Measurements from ENCODE around the gene MPRIP.

The MPRIP gene

GRCh38 chr17:17206913-17207335 is 164.7 kb downstream of the MPRIP start:
- no peak for DNase-seq (ENCODE audit: low read depth)

GRCh38 chr17:17207998-17208397 is 165.7 kb downstream of the MPRIP start:
- DNase-seq (ENCODE audit: low read depth): no peak

GRCh38 chr17:17213775-17214174 is 171.5 kb downstream of the MPRIP start:
- no peak for DNase-seq (ENCODE audit: low read depth)

GRCh38 chr17:17214646-17215436 is 172.6 kb downstream of the MPRIP start:
- DNase-seq (ENCODE audit: low read depth): no peak

- DNase-seq (ENCODE audit: low read depth): no peak
Observed at GRCh38 chr17:17215575-17215974, 173.3 kb downstream of the MPRIP start.

- no peak for DNase-seq (ENCODE audit: low read depth)
Observed at GRCh38 chr17:17216236-17216635, 174.0 kb downstream of the MPRIP start.

- no peak for DNase-seq (ENCODE audit: low read depth)
Observed at GRCh38 chr17:17216776-17217175, 174.5 kb downstream of the MPRIP start.

GRCh38 chr17:17217995-17218394 is 175.7 kb downstream of the MPRIP start:
- no peak for DNase-seq (ENCODE audit: low read depth)

GRCh38 chr17:17220529-17220928 is 178.3 kb downstream of the MPRIP start:
- DNase-seq (ENCODE audit: low read depth): no peak

GRCh38 chr17:17221329-17221728 is 179.1 kb downstream of the MPRIP start:
- DNase-seq (ENCODE audit: low read depth): no peak

- DNase-seq (ENCODE audit: low read depth): no peak
Observed at GRCh38 chr17:17223736-17224135, 181.5 kb downstream of the MPRIP start.

- no peak for DNase-seq (ENCODE audit: low read depth)
Observed at GRCh38 chr17:17224137-17224536, 181.9 kb downstream of the MPRIP start.

- DNase-seq (ENCODE audit: low read depth): no peak
Observed at GRCh38 chr17:17225901-17226300, 183.6 kb downstream of the MPRIP start.

- DNase-seq (ENCODE audit: low read depth): no peak
Observed at GRCh38 chr17:17226451-17227265, 184.4 kb downstream of the MPRIP start.

- no peak for DNase-seq (ENCODE audit: low read depth)
Observed at GRCh38 chr17:17227608-17228520, 185.6 kb downstream of the MPRIP start.

- DNase-seq (ENCODE audit: low read depth): no peak
Observed at GRCh38 chr17:17228521-17229279, 186.4 kb downstream of the MPRIP start.

- DNase-seq (ENCODE audit: low read depth): no peak
Observed at GRCh38 chr17:17229416-17230384, 187.4 kb downstream of the MPRIP start.

GRCh38 chr17:17231621-17232302 is 189.5 kb downstream of the MPRIP start:
- no peak for DNase-seq (ENCODE audit: low read depth)

- no peak for DNase-seq (ENCODE audit: low read depth)
Observed at GRCh38 chr17:17232303-17232621, 190.0 kb downstream of the MPRIP start.

Measured in stimulated activated CD8-positive, alpha-beta memory T cell treated with anti-CD3 and anti-CD28 coated beads, Interleukin-4, amount 100 ng/mL, for 24 hours (primary cell).